Epithelial cell of prostate (primary cell): Measurements from ENCODE around the gene GRID1.

Experiments used
- DNase-seq: peaks from one replicate; pipeline ENCODE4 v3.0.0-alpha.2; 2011; ENCODE audit warnings: low read depth, low spot score
- H3K27ac ChIP-seq: fragments of 450-650 bp; 2 replicates; pipeline ENCODE4 v1.5.1; 2017; ENCODE audit warnings: mild to moderate bottlenecking

The GRID1 gene

GRCh38 chr10:86204421-86205305 is 161.9 kb downstream of the GRID1 start:
- no peak overlapping the region for H3K27ac ChIP-seq
- DNase-seq = no peak

- DNase-seq = no peak
Measured at GRCh38 chr10:86203162-86203905, 163.3 kb downstream of the GRID1 start.

GRCh38 chr10:86202226-86202735 is 164.3 kb downstream of the GRID1 start:
- H3K27ac ChIP-seq = no peak overlapping the region
- no peak for DNase-seq

More at GRCh38 chr10:86203162-86203905, 163.3 kb downstream of the GRID1 start:
- H3K27ac ChIP-seq = no peak overlapping the region

- no peak for DNase-seq
- no peak overlapping the region for H3K27ac ChIP-seq
Measured at GRCh38 chr10:86200867-86201266, 165.7 kb downstream of the GRID1 start.

GRCh38 chr10:86200269-86200668 is 166.3 kb downstream of the GRID1 start:
- DNase-seq = no peak
- H3K27ac ChIP-seq = no peak overlapping the region

GRCh38 chr10:86199041-86199440 is 167.6 kb downstream of the GRID1 start:
- H3K27ac ChIP-seq = no peak overlapping the region
- no peak for DNase-seq

GRCh38 chr10:86198271-86198670 is 168.3 kb downstream of the GRID1 start:
- no peak overlapping the region for H3K27ac ChIP-seq
- DNase-seq = no peak

GRCh38 chr10:86197166-86197790 is 169.3 kb downstream of the GRID1 start:
- DNase-seq = no peak
- H3K27ac ChIP-seq = no peak overlapping the region

GRCh38 chr10:86195521-86196157 is 171.0 kb downstream of the GRID1 start:
- no peak overlapping the region for H3K27ac ChIP-seq
- no peak for DNase-seq

GRCh38 chr10:86194684-86195083 is 171.9 kb downstream of the GRID1 start:
- no peak overlapping the region for H3K27ac ChIP-seq
- no peak for DNase-seq

- no peak for DNase-seq
- no peak overlapping the region for H3K27ac ChIP-seq
Measured at GRCh38 chr10:86193841-86194240, 172.8 kb downstream of the GRID1 start.

GRCh38 chr10:86192691-86193090 is 173.9 kb downstream of the GRID1 start:
- H3K27ac ChIP-seq = no peak overlapping the region
- no peak for DNase-seq

GRCh38 chr10:86192147-86192546 is 174.4 kb downstream of the GRID1 start:
- DNase-seq = no peak
- no peak overlapping the region for H3K27ac ChIP-seq

- DNase-seq = no peak
- no peak overlapping the region for H3K27ac ChIP-seq
Measured at GRCh38 chr10:86191686-86192085, 174.9 kb downstream of the GRID1 start.

- H3K27ac ChIP-seq = no peak overlapping the region
- no peak for DNase-seq
Measured at GRCh38 chr10:86191166-86191565, 175.4 kb downstream of the GRID1 start.

GRCh38 chr10:86190291-86190690 is 176.3 kb downstream of the GRID1 start:
- H3K27ac ChIP-seq = no peak overlapping the region
- no peak for DNase-seq

- DNase-seq = no peak
- no peak overlapping the region for H3K27ac ChIP-seq
Measured at GRCh38 chr10:86189891-86190290, 176.7 kb downstream of the GRID1 start.

GRCh38 chr10:86188796-86189558 is 177.6 kb downstream of the GRID1 start:
- no peak for DNase-seq
- no peak overlapping the region for H3K27ac ChIP-seq

GRCh38 chr10:86188326-86188725 is 178.3 kb downstream of the GRID1 start:
- H3K27ac ChIP-seq = no peak overlapping the region
- DNase-seq = no peak
